GM18870 (cell line): ENCODE results near the gene SUCNR1.
A peak's percentile ranks its signal among the peaks of the same experiment; 100 is the strongest.
"Not testable (repeated sequence)": the region's sequence is repeated elsewhere in the genome, so short reads cannot be mapped to it uniquely, and the experiment has no call there.

ENCODE experiments used
- ATAC-seq: cut with Tn5 transposase; IDR thresholded peaks from one replicate; pipeline ENCODE4 v1.9.1; 2021; ENCODE audit warnings: moderate library complexity; ENCODE audit not compliant: unreplicated experiment

SUCNR1 gene

DNA sequence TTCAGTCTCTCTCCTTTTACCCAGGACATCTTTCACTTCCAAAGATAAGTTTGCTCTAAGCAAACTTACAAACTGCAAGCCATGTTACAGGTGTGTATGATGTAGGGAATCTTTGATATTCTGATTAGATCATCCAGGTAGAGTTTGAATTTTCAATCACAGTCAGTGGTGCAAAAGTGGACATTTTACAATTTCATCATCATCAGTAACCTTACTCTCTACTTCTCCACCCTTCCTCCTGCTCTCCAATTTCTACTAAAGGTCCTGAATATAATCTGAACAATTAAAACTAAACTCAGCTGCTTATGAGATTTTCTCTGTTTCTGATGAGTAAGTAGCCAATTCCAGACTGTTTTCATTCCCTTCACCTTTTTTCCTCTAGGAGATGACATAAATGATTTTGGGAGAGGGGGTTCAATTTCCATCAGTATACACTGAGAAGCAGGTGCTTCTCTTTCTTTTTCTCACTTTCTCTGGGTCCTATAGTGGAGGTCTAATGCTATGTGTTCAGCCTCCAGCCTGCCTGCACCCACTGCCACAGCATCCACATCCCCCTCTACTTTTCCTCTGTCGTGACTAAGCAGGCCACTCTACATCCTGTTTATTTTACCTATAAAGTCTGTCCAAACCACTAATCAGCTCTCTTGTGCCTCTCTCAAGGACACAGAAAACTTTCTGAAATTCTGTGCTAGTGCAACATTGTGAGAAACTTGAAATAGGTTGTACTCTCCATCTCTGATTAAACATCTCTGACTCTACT is 27.6 kb downstream of the SUCNR1 start:
- ATAC-seq: no peak

DNA sequence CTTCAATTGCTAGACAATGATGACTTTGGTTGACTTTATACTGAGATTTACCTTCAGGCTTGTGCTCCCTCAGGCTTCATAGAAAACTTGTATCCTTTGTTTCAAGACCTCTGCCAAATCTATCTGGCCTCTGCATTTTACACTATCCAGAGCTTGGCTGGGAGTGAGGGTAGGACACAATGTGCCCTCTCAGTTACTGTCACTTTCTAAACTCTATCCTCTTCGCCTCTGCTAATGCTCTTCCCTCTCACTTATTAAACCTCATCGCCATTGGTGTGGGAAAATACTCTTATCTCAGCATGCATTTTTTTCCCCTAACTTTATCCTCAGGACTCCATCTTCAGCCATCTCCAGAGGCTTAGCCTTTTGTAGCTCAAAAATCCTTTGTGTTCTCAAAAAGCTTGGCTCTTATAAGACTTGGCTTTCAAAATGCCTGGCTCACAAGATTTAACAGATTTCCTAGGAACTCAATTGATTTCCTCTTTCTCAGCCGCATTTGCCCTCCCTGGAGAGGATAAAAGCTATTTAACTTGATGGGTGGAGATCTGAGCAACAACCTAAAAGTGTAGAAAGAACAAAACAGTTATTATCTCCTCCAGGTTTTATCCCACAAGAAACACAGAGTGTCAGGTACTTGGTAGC is 28.3 kb downstream of the SUCNR1 start:
- ATAC-seq: no peak

DNA sequence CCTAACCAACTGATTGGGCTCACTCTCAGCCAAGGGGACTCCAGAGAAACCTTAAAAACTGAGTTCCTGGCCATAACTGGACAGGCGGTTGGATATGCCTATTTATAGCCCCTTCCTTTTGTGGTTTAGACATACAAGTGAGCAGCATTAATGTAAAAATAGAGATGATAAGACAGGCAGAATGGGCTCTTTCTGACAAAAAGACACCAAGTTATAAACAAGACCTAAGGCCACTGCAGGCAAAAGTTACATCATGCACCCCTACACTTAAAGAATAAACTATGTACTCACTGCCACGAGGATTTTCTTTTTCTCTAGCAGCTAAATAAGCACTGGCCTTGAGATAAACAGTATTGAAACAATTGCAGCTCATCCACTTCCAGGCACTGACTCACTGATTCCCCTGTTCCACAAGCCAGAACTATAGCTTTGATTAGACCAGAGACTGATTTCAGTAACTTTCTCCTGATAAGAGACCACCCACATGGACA is 30.1 kb downstream of the SUCNR1 start:
- ATAC-seq: no peak

DNA sequence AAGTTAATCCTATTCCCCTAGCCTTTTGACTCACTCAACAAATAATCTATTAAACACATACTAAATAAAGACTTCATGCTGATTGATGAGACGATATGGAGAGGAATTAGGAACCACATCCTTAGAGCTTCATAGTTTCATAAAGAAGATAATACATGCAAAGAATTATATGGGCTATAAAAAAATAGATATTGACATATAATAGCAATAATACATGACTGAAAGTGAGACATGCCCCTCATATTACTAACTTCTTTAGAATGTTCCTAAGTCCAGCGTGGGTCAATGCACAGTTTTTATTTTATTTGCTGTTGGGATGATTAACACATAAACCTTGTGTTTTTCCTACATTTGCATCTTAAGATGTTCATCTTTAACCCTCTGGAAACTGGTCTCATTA is 32.2 kb downstream of the SUCNR1 start:
- ATAC-seq: no peak

DNA sequence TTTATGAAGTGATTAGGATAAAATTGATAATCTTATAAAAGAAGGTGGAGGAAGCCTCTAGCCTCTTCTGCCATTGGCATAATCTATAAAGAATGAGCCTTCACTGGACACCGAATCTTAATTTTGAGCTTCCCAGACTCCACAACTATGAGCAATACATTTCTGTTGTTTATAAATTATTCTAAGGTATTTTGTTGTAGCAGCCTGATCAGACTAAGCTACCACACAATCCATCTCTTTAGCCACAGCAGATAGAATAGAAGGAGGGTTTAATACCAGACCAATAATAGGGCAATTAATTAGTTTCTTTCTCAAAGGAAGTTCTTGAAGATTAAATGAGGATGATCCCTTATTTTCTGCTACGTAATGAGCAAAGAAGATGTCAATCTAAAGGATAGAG is 33.3 kb downstream of the SUCNR1 start:
- no peak for ATAC-seq

DNA sequence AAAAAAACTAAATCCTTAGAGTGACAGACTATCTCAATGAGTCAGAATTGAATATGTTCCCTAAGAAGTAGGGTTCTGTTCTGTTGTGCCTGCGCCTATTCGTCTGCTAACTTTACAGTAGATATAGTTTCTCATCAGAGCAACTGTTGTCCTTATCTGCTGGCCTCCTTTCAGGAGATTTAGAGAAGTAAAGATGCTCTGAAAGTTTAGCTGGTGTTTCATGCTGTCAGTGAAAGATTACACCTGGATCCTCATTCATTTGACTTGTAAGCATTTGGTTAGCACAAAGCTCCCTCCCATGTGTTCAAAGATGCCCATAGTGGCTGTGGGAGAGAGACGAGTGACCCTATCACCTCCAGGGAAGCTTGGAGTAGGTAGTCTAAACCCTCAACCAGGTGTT is 35.0 kb downstream of the SUCNR1 start:
- no peak for ATAC-seq

DNA sequence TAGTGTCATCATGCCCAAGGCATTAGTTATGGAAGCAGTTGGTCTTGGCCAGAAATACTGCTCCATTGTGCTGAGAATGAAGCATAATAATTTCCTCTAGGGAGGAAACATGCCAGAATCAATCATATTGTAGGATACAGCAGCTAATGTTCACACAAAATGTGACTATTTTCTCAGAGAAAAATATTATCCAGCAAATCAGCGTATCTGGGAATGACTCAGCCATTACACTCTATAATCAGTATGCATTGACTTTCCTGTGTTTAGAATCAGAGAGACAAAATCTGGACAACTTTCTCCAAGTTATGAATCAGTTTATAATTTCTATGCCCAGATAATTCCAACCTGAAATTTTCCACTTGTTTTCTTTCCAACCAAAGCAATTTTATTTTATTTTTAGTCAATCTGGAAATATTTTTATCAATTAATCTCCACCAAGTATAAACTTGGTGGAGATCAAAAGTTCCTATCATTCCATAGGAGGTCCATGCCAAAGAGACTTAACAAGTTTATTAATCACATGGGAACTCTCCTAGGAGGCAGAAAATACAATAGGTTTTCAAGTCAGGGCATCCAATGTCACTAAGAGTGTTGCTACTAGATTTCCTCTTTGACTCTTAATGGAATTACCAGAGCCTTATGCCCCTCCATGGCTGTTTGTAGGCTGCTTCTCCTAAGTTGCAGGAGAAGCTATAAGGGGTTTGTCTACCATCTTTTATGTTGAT is 36.4 kb downstream of the SUCNR1 start:
- no peak for ATAC-seq

DNA sequence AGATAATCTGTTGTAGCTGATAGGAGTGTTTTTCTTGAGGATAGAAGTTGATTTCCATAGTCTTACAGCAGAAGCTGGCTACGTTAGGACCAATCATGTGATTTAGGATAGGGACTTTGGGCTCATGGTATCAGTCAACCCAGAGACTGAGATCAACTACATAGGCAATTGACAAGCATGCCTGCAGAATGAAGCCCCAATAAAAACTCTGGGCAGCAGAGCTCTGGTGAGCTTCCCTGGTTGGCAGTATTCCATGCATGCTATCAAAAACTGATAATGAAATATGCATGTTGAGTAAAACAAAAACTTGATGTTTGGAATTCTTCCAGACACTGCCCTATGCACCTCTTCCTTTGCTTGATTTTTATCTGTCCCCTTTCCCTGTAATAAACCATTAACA is 38.0 kb downstream of the SUCNR1 start:
- no peak for ATAC-seq

DNA sequence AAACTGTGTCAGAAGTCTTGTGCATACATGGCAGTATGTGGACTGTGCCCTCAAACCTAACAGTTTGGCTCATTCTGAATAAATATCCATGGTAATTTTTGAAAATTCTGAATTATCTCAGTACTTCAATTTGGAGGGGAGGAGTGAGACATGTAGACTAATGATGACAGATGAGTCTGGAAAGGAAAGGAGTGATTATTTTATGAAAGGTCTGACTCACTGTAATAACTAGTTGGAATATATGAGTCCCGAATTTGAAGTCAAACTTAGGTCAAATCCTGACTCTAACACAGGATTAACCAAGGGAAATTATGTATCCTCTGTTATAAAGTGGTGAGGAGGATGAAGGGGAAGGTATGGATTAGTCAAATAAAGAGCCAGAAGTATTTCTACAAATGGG is 38.6 kb downstream of the SUCNR1 start:
- ATAC-seq: no peak

DNA sequence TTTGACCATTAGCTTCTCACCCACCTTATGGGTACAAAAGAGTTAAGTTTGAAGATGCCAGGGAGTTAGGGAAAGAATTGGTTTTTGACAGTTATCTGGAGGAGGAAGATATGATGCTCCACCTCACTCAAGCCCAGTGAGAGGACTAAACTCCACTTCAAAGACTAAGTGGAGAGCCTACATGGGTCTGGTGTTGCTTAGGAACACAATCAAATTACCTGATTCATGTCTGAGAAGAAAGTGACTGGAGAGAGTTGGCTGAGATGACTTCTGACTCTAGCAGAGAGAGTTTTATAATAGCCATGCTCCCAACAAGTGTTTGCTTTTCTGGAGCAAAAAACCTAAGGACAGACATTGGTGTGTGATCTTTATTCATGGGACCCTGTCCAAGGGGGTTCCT is 43.3 kb downstream of the SUCNR1 start:
- ATAC-seq: no peak

DNA sequence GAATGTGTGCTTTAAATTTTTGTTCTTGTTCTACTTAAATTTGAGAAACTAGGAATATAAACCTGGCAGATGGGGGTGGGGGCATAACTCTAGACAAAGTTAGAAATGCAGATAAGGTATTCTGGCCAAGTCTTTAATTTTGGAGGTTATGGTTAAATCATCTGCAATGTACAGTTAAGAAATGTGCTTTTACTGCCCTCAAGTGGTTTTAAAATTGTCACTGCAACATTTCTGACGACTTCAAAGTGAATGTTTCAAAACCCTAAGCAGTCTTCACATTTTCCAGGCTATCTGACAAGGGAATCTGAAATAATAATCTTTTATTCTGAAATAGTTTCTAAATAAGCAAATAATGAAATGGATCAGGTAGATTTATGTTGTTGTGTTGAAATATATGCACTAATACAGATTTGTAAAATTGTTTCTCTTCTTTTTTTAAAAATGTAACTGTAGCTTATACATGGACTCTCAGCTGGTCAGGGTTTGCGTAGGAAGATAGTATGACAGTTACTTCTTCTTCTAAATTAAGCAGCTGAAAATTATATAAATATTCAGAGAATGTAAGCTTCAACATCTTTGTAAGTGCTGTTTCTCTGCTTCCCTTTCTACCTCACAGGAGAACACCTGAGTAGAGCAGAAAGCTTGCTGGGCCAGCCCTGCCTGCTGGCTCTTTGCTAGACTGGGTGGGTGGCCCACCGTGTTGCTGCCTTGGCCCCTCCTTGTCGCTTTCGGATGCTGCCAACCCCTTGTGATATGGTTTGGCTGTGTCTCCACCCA is 45.0 kb downstream of the SUCNR1 start:
- peak; percentile 61 for ATAC-seq

DNA sequence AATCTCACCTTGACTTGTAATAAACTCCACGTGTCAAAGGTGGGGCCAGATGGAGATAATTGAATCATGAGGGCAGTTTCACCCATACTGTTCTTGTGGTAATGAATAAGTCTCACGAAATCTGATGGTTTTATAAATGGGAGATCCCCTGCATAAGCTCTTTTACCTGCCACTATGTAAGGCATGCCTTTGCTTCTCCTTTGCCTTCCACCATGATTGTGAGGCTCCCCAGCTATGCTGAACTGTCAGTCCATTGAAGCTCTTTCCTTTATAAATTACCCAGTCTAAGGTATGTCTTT is 45.5 kb downstream of the SUCNR1 start:
- no peak for ATAC-seq

DNA sequence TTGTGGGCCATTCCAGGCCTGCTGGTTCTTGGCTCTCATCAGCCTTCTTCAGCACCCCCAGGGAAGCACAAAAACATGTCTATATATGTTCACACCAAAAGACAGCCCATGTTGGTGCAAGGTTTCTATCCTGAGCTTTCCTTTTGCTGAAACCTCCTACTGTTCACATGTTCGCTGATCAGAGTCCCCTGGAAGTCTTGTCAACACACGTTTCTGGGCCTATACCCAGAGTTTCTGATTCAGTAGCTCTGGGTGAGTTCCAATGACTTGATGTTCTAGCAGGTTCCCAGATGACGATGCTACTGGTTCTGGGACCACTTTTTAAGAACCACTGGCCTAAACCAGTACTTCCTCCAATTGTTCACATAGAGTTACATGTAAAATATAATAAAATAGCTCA is 46.0 kb downstream of the SUCNR1 start:
- ATAC-seq: no peak

DNA sequence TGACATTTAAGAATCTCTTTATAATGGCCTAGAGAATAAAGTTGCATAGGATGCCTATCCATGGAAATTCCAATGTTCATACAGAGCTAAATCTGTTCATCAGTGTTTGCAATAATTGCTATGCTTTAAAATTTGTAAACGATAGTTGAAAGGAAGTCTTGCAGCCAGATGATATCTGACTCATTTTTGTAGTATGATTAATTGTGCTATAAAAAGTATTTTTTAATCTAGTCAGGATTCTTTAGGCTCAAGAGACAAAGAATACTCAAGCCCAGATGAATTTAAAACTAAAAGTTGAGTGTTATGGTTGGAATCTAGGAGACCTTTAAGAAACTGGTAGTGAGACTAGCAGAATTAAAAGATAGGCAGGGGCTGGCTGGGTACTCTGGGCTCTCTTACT is 50.5 kb downstream of the SUCNR1 start:
- no peak for ATAC-seq

DNA sequence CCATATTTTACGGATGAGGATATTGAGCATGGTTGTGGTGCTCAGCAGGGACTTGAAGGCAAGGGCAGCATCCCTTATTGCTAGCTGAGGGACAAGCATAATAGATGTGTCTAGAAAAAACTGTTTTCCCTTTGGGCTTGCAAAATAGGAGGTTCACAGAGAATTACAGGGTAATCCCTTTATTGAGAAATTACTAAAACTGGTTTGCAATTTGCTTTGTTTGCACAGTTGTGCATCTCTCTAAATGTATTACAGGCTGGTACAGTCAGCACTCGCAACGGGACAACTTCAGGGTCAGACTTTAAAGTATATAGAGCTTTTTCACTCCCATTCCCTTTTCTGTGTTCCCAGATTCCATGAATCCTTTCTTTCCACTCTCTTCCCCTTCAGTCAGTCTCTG is 51.3 kb downstream of the SUCNR1 start:
- no peak for ATAC-seq

DNA sequence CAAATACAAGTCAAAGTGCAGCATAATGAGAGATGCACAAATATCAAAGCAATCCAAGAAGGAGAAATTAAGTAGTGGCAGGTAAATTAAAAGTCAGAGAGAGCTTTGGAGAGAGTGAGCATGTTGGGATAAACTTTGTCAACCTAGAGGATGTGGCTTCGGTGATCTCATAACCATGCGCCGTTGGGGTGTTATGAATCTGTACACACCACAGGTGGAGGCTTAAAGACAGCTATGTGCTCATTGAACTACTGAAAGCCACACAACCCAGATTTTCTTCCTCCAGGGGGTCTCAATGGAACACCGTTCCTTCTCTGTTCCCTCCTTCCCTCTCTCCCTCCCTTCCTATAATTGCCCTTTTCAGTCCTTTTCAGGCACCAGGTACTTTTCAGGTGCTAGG is 52.0 kb downstream of the SUCNR1 start:
- ATAC-seq: no peak

DNA sequence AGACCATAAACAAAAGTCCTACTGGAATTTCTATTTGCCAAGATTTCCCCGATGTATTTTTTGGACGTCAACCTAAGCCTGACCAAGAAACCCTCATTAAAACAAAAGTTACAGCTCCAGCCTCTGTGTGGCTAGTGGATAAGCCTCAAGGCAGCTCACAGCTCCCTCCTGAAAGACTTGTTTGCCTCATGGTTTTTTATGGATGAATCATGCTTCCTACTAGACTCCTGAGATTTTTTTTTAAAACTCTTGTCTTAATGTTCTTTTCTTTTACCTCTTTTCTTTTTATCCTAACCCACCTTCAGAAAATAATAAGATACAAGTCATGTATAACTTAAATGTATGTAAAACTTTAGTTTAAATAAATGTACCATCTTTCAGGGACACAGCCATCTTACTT is 52.4 kb downstream of the SUCNR1 start:
- no peak for ATAC-seq

DNA sequence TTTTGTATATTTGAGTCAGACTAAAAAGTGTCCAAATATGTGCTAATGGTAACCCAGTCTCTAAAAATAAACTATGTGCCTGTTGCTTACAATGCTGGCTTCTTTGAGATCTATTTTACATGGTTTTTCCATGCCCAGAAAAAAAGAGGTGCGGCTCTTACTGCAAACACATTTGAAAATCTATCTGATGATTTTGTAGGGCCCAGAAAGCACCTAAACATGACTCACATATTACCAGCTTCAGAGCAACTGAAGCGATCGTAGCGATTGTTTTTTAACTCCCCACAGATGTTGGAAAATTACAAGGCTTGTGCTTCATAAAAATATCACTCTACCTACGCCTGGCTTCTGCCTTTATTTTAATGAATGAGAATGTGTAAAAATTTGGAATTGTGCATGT is 53.5 kb downstream of the SUCNR1 start:
- ATAC-seq: no peak

DNA sequence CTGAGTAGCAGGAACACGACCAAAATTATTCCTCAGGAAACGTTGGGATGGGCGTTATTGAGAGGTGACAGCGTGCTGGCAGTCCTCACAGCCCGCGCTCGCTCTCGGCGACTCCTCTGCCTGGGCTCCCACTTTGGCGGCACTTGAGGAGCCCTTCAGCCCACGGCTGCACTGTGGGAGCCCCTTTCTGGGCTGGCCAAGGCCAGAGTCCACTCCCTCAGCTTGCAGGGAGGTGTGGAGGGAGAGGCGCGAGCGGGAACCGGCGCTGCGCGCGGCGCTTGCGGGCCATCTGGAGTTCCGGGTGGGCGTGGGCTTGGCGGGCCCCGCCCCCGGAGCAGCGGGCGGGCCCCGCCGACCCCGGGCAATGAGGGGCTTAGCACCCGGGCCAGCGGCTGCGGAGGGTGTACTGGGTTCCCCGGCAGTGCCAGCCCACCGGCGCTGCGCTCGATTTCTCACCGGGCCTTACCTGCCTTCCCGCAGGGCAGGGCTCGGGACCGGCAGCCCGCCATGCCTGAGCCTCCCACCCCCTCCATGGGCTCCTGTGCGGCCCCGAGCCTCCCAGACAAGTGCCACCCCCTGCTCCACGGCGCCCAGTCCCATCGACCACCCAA is 54.6 kb downstream of the SUCNR1 start:
- ATAC-seq: not testable (repeated sequence)

DNA sequence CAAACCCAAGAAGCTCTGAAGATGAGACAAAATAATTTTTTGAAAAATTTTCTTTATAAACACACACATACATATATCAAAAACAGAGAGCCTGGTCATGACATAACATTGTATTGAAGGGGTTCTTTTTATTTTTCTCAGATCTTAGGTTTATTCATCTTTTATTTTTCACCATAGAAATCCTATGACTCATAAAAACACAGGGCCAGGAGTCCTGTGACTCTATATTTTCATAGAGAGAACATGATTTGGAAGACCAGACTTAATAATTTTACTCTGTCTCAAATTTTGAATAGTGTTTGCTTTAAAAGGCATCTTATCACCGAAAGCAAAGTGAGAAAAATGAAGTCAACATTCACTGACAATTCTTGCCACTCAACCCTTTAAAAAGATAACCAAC is 57.7 kb downstream of the SUCNR1 start:
- no peak for ATAC-seq

DNA sequence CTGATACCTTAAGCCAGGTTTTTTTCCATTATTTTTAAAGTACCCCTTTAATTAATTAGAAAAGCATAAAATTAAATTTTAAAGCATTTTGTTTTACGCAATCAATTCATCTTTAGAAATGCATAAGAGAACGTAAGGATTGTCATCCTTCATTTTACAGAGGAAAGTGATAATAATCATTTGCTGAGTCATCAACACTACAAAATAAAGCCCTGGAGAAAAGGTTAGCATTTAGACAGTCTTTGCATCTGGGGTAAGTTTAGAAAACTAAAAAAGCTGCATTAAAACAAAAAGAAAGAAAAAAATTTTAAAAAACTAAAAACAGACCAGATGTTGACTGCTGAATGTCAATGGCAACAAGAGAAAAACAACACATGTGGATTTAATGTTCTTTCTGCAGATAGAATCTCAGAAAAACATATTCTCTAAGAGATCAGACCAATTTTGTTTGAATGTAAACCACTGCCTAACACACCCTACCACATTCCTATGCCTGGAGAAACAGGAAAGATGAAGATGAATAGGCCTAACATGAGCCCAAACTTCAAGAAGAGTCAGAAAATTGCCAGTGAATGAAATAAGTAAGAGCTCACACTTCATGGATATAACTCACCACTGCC is 59.9 kb downstream of the SUCNR1 start:
- ATAC-seq: no peak
